ENCODE data around the gene TMEM131. TPM values are rescaled to one million over a fixed set of nuclear protein-coding genes. Genes with fewer than 3 reads are reported as not detected.

The TMEM131 gene
- total and polyA plus RNA-seq, 2 experiments from 2014 or later = 9.2 to 22.7 TPM

DNA sequence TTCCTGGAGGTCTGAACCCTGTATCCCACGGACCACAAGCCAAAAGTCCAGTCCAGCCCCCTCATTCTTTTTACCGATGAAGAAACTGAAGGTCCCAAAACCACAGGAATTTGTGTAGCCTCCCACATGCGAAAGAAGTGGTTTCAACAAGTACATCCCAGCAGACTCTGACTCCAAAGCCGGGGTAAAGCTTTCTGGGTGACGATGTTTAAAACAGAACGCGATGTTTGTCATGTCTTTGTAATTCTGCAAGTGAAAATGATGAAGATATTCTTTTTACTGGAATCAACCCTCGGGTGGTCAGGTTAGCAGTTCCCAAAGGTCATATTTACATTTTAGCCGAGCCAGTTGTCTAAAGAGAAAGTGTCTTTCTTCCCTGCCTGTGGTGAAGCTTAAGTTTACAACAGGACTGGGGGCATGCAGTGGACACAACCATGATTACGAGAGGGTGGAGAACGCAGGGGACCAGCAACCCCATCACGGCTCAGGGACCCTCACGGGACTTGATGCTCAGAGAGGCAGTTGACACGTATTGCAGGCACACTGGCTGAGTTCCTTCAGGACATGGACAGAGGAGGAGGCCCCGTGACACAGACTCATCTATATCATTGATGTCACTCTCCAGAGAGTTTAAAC lies 17.8 kb upstream of the TMEM131 start:
- H3K27me3 Mint-ChIP-seq (ENCODE audit: insufficient read depth, low read depth, poor library complexity) = no peaks in the 10 kb centered on the region
- no peak overlapping the region for H3K4me2 ChIP-seq
- ATAC-seq = no peak

DNA sequence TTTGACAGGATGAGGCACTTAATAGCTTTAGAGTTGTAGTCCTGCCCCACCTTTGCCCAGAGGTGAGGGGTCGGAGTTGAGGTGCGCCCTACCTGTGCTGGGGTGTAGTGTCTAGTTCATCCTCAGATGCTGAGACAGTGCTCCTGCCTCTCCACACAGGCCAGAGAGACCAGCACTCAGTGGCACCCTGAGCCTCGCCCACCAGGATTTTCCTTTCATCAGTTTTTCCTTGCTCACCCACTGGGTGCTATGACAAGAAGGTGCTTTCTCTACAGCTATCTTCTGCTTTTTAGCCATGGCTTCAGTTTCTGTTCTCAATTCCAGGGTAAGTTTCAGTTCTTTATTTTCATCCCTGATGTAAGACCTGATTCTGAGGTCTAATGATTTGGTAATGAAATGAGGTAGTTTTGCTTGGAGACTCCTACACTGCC lies 16.8 kb upstream of the TMEM131 start:
- ATAC-seq (no peak), DNase-seq (ENCODE audit: low spot score) (no peak)
- no peak overlapping the region for H3K27ac Mint-ChIP-seq
- TF ChIP-seq EZH2 (IDR thresholded peaks at IDR 0.05; ENCODE audit: low read depth, unreplicated experiment) (no peak), STAT1 (IDR thresholded peaks at IDR 0.05; ENCODE audit: unreplicated experiment) (no peak), ZNF114 (CRISPR knock-in tag; IDR thresholded peaks at IDR 0.05) (no peak), NANOG (IDR thresholded peaks at IDR 0.05; ENCODE audit: borderline replicate concordance) (no peak), ZNF331 (CRISPR knock-in tag; IDR thresholded peaks at IDR 0.05; ENCODE audit: low read depth) (no peak), CREB1 (CRISPR knock-in tag; IDR thresholded peaks at IDR 0.05; ENCODE audit: low read depth) (no peak), EZH2phosphoT487 (IDR thresholded peaks at IDR 0.05; ENCODE audit: unreplicated experiment) (no peak), JUNB (IDR thresholded peaks at IDR 0.05; ENCODE audit: unreplicated experiment) (no peak)
- TF ChIP-seq, protein P1, sequence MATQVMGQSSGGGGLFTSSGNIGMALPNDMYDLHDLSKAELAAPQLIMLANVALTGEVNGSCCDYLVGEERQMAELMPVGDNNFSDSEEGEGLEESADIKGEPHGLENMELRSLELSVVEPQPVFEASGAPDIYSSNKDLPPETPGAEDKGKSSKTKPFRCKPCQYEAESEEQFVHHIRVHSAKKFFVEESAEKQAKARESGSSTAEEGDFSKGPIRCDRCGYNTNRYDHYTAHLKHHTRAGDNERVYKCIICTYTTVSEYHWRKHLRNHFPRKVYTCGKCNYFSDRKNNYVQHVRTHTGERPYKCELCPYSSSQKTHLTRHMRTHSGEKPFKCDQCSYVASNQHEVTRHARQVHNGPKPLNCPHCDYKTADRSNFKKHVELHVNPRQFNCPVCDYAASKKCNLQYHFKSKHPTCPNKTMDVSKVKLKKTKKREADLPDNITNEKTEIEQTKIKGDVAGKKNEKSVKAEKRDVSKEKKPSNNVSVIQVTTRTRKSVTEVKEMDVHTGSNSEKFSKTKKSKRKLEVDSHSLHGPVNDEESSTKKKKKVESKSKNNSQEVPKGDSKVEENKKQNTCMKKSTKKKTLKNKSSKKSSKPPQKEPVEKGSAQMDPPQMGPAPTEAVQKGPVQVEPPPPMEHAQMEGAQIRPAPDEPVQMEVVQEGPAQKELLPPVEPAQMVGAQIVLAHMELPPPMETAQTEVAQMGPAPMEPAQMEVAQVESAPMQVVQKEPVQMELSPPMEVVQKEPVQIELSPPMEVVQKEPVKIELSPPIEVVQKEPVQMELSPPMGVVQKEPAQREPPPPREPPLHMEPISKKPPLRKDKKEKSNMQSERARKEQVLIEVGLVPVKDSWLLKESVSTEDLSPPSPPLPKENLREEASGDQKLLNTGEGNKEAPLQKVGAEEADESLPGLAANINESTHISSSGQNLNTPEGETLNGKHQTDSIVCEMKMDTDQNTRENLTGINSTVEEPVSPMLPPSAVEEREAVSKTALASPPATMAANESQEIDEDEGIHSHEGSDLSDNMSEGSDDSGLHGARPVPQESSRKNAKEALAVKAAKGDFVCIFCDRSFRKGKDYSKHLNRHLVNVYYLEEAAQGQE (IDR thresholded peaks at IDR 0.05; ENCODE audit: unreplicated experiment) = no peak
- TF ChIP-seq, protein P2, sequence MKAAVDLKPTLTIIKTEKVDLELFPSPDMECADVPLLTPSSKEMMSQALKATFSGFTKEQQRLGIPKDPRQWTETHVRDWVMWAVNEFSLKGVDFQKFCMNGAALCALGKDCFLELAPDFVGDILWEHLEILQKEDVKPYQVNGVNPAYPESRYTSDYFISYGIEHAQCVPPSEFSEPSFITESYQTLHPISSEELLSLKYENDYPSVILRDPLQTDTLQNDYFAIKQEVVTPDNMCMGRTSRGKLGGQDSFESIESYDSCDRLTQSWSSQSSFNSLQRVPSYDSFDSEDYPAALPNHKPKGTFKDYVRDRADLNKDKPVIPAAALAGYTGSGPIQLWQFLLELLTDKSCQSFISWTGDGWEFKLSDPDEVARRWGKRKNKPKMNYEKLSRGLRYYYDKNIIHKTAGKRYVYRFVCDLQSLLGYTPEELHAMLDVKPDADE (IDR thresholded peaks at IDR 0.05) = no peak
- TF ChIP-seq, protein P3, sequence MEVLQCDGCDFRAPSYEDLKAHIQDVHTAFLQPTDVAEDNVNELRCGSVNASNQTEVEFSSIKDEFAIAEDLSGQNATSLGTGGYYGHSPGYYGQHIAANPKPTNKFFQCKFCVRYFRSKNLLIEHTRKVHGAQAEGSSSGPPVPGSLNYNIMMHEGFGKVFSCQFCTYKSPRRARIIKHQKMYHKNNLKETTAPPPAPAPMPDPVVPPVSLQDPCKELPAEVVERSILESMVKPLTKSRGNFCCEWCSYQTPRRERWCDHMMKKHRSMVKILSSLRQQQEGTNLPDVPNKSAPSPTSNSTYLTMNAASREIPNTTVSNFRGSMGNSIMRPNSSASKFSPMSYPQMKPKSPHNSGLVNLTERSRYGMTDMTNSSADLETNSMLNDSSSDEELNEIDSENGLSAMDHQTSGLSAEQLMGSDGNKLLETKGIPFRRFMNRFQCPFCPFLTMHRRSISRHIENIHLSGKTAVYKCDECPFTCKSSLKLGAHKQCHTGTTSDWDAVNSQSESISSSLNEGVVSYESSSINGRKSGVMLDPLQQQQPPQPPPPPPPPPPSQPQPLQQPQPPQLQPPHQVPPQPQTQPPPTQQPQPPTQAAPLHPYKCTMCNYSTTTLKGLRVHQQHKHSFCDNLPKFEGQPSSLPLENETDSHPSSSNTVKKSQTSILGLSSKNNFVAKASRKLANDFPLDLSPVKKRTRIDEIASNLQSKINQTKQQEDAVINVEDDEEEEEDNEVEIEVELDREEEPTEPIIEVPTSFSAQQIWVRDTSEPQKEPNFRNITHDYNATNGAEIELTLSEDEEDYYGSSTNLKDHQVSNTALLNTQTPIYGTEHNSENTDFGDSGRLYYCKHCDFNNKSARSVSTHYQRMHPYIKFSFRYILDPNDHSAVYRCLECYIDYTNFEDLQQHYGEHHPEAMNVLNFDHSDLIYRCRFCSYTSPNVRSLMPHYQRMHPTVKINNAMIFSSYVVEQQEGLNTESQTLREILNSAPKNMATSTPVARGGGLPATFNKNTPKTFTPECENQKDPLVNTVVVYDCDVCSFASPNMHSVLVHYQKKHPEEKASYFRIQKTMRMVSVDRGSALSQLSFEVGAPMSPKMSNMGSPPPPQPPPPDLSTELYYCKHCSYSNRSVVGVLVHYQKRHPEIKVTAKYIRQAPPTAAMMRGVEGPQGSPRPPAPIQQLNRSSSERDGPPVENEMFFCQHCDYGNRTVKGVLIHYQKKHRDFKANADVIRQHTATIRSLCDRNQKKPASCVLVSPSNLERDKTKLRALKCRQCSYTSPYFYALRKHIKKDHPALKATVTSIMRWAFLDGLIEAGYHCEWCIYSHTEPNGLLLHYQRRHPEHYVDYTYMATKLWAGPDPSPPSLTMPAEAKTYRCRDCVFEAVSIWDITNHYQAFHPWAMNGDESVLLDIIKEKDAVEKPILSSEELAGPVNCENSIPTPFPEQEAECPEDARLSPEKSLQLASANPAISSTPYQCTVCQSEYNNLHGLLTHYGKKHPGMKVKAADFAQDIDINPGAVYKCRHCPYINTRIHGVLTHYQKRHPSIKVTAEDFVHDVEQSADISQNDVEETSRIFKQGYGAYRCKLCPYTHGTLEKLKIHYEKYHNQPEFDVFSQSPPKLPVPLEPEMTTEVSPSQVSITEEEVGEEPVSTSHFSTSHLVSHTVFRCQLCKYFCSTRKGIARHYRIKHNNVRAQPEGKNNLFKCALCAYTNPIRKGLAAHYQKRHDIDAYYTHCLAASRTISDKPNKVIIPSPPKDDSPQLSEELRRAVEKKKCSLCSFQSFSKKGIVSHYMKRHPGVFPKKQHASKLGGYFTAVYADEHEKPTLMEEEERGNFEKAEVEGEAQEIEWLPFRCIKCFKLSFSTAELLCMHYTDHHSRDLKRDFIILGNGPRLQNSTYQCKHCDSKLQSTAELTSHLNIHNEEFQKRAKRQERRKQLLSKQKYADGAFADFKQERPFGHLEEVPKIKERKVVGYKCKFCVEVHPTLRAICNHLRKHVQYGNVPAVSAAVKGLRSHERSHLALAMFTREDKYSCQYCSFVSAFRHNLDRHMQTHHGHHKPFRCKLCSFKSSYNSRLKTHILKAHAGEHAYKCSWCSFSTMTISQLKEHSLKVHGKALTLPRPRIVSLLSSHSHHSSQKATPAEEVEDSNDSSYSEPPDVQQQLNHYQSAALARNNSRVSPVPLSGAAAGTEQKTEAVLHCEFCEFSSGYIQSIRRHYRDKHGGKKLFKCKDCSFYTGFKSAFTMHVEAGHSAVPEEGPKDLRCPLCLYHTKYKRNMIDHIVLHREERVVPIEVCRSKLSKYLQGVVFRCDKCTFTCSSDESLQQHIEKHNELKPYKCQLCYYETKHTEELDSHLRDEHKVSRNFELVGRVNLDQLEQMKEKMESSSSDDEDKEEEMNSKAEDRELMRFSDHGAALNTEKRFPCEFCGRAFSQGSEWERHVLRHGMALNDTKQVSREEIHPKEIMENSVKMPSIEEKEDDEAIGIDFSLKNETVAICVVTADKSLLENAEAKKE (CRISPR knock-in tag; IDR thresholded peaks at IDR 0.05) = no peak
- no peaks in the 10 kb centered on the region for H3K4me1 Mint-ChIP-seq
- Histone ChIP-seq H3K27me3 (ENCODE audit: insufficient read depth) (no peaks in the 10 kb centered on the region), H3K36me3 (ENCODE audit: insufficient read depth) (no peaks in the 10 kb centered on the region), H2AFZ (no peak overlapping the region), H3K79me2 (replicated peaks; ENCODE audit: insufficient read depth) (no peaks in the 10 kb centered on the region), H4K20me1 (replicated peaks; ENCODE audit: insufficient read depth) (no peaks in the 10 kb centered on the region), H3K9me2 (ENCODE audit: insufficient read depth) (no peaks in the 10 kb centered on the region), H3F3A (replicated peaks; ENCODE audit: low read depth) (no peaks in the 10 kb centered on the region), H3K4me1 (ENCODE audit: insufficient read depth) (no peaks in the 10 kb centered on the region), H3K4me2 (no peak overlapping the region), H3K4me3 (no peak overlapping the region), H3K27ac (ENCODE audit: low read depth) (no peak overlapping the region)
- H3K4me3 Mint-ChIP-seq = no peak overlapping the region
- no peaks in the 10 kb centered on the region for H3K9me3 Mint-ChIP-seq
- H3K36me3 Mint-ChIP-seq (ENCODE audit: low read depth) = no peaks in the 10 kb centered on the region; the same call in 2 of the 3 replicates
- H3K27me3 Mint-ChIP-seq (ENCODE audit: insufficient read depth, low read depth, poor library complexity) = no peaks in the 10 kb centered on the region

More for the DNA sequence above, 17.8 kb upstream of the TMEM131 start:
- H3K36me3 Mint-ChIP-seq (ENCODE audit: low read depth) = no peaks in the 10 kb centered on the region; the same call in 2 of the 3 replicates
- no peaks in the 10 kb centered on the region for H3K9me3 Mint-ChIP-seq
- no peak overlapping the region for H3K4me3 ChIP-seq
- DNase-seq (ENCODE audit: low spot score) = no peak
- no peaks in the 10 kb centered on the region for H3K9me2 ChIP-seq (ENCODE audit: insufficient read depth)
- no peak overlapping the region for H3K27ac Mint-ChIP-seq
- no peaks in the 10 kb centered on the region for H3K4me1 Mint-ChIP-seq
- H3F3A ChIP-seq (replicated peaks; ENCODE audit: low read depth) = no peaks in the 10 kb centered on the region
- TF ChIP-seq EZH2 (IDR thresholded peaks at IDR 0.05; ENCODE audit: low read depth, unreplicated experiment) = no peak
- H3K27me3 ChIP-seq (ENCODE audit: insufficient read depth) = no peaks in the 10 kb centered on the region
- H2AFZ ChIP-seq = no peak overlapping the region
- H3K4me3 Mint-ChIP-seq = no peak overlapping the region
- H3K36me3 ChIP-seq (ENCODE audit: insufficient read depth) = no peaks in the 10 kb centered on the region
- no peaks in the 10 kb centered on the region for H3K79me2 ChIP-seq (replicated peaks; ENCODE audit: insufficient read depth)
- H3K27ac ChIP-seq (ENCODE audit: low read depth) = no peak overlapping the region
- no peaks in the 10 kb centered on the region for H4K20me1 ChIP-seq (replicated peaks; ENCODE audit: insufficient read depth)
- H3K4me1 ChIP-seq (ENCODE audit: insufficient read depth) = no peaks in the 10 kb centered on the region
